ENCODE measurements around the gene SEZ6.

The SEZ6 gene

GRCh38 chr17:29005936-29006511, at the start of gene SEZ6:
Gene SEZ6 (minus strand): TSS chr17:29006033. CDS start chr17:29005869, 164 bp downstream.
- peak; percentile 57 for DNase-seq

- DNase-seq: no peak
These were observed 49.0 kb upstream of the SEZ6 start for GRCh38 chr17:29054835-29055234.

DNA sequence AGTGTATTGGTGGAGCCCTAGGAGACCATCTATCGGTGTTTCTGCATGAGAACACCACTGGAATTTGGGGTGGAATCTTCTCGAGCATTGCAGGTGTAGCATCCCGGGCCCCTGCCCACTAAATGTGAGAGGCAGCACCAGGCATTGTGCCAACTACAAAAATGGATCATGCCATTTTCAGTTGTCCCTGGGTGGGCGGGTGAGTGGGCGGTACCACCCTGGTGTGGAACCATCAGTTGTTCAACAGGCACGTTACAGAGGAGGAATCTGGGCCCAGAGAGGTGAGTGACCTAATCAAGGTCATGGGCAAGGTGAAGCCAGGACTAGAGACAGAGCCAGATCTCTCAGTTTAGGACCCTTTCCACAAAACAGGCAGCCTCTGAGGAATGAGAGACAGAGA, 45.9 kb upstream of the SEZ6 start:
- DNase-seq: no peak

GRCh38 chr17:29051194-29051593, 45.4 kb upstream of the SEZ6 start:
- no peak for DNase-seq

DNA sequence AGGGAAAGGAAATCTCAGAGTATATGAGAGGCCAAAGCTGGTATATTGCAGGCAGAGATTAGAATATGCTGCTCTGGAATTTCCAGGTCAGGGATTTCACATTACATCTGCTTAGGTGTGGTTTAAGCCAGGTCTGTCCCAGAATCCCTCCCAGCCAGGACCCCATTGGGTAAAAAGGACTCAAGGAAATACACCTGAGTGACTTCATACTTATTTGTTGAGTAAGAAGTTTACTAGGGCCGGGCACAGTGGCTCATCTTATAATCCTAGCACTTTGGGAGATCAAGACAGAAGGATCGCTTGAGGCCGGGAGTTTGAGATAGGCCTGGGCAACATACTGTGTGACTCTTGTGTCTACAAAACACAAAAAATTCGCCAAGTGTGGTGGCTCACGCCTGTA, 44.3 kb upstream of the SEZ6 start:
- no peak for DNase-seq

- no peak for DNase-seq
These were observed 43.8 kb upstream of the SEZ6 start for GRCh38 chr17:29049541-29050145.

- DNase-seq: no peak
These were observed 42.9 kb upstream of the SEZ6 start for GRCh38 chr17:29048440-29049368.

DNA sequence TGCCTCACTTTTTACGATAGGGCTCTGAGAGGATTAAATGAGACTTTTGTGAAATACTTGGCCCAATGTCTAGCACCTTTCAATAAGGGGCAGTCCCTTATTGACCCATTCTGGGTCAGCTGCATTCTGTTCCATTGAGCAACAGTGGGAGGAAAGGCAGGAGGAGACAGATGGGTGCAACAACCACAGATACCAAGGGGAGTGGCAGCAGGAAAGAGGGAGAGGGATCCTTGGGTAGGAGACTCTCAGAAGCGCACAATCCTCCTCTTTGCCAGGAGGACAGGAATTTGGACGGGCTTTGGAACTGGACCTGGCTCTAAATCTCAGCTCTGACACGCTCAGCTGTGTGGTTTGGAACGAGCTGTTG, 40.6 kb upstream of the SEZ6 start:
- DNase-seq: no peak

- no peak for DNase-seq
These were observed 40.1 kb upstream of the SEZ6 start for GRCh38 chr17:29045734-29046472.

DNA sequence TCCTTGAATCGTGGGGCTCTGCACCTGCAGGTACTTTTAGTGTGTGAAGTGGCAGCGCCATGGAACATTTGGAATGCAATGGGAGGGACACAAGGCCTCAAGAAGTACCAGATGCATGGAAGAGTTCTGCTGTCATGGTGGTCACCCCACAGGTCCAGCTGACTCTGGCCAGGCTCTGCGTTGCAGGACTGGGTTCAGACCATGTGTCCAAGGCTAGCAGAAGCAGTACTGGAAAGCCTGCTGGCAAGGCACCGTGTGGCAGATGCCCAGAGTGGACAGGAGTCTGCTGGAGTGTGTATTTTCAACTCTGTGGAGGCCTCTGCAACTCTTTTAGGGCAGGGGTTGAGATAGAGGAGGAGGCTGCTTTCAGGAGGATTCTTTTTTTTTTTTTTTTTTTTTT, 39.2 kb upstream of the SEZ6 start:
- no peak for DNase-seq

- no peak for DNase-seq
These were observed 37.8 kb upstream of the SEZ6 start for GRCh38 chr17:29043539-29044145.

GRCh38 chr17:29042679-29043538, 37.1 kb upstream of the SEZ6 start, which contains the start of gene PIPOX:
Gene PIPOX (plus strand): TSS chr17:29043141. CDS start chr17:29043226, 85 bp downstream.
- DNase-seq: peak; percentile 42

DNA sequence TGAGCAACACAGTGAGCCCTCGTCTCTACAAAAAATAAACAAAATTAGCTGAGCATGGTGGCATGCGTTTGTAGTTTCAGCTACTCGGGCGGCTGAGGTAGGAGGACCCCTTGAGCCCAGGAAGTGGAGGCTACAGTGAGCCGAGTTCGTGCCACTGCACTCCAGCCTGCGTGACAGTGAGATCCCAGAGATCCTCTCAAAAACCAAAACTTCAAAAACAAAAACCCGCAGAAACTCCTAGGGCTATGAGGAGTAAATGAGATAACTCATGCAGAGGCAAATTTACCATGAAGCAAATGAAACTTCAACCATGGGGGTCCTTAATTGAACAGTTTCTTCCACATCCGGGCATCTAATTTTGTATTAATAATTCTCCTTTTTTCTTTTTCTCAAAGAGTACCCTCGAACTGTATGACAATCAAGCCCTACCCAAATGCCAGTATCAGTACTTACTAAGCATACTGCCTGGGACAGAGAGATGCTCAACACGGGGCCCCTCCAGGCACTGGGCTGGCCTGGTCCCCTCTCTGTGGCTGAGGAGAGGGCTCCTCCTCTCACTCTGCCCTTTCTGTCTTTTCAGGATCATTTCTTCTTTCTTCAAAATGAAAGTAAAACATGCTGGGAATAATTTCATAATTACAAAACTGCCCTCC, 36.3 kb upstream of the SEZ6 start:
- no peak for DNase-seq

DNA sequence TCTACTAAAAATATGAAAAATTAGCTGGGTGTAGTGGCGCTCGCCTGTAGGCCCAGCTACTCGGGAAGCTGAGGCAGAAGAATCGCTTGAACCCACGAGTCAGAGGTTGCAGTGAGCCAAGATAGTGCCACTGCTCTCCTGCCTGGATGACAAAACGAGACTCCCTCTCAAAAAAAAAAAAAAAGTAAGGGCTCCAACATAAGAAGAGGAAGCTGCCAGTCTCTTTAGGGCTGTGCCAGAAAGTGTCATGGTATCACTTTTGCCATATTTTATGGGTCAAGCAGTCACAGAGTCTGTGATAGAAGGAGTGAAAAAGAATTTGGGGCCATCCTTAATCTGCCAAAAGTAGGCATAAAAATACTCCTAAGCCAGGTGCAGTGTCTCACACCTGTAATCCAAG, 35.7 kb upstream of the SEZ6 start:
- no peak for DNase-seq

DNA sequence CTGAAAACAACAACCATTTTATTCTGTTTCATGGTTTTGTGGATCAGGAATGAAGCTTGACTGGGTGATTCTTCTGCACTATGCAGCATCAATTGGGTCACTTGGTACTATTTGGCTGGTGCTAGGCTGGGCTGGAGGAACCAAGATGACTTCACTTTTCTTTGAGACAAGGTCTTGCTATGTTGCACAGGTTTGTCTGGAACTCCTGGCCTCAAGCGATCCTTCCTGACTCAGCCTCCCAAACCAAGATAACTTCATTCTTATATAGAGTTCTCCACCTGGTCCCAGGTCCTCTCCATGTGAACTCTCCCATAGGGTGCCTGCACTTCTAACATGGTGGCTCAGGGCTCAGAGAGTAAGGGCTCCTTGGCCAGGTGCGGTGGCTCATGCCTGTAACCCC, 35.3 kb upstream of the SEZ6 start:
- no peak for DNase-seq

GRCh38 chr17:29039764-29040598, 34.1 kb upstream of the SEZ6 start:
- DNase-seq: peak; percentile 95

- DNase-seq: no peak
These were observed 32.4 kb upstream of the SEZ6 start for GRCh38 chr17:29038085-29038795.

DNA sequence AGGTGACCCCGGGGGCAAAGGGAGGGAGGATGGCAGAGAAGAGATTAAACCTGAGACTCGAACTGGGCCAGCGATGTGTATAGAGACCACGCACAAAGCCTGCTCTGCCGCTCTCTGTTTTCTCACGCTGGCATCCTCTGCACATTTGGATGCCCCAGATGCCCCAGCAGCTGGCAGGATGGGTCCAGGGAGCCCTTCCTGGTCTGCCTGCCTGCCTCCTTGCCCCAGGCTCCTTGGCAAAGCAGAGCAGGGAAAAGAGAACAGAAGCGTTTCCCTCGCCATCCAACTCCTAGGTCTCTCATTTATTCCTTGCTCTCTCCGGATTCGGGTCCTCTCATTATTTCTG, 31.9 kb upstream of the SEZ6 start:
- no peak for DNase-seq

DNA sequence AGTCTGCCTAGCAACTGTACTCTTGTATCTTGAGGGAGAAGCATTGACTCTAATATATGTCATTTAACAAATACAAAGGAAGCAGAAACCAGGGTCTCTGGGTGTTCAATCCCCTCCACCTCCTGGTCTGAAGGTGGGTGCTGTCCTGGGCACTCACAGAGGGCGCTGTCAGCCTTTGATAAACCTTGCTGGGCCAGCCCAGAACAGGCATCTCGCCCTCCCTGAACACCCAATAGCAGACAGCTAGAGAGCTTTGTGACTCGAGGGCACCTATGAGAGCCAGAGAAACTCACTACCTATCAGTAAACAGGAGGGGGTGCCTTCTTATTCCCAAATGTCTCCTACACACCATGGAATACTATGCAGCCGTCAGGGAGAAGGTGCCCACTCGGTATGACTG, 30.8 kb upstream of the SEZ6 start:
- no peak for DNase-seq

DNA sequence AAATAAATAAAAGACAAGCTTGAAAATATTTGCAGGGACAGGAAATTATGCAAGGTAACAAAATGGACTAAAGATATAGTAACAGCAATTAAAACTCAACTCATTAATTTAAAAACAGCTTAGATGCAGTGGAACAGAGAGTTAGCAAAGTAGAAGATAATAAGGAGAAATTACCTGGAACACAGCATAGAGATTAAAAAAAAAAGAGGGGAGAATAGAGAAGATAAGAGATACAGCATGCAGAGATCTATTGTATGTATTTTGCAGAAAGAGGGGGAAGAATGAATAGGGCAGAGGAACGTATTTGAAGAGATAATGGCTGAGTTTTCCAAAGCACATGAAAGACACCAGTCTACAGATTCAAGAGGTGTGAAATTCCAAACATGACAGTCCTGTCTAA, 28.7 kb upstream of the SEZ6 start:
- DNase-seq: no peak

All from fibroblast of upper back skin (primary cell).